ENCODE data around the gene RAB44.

Gene RAB44

DNA sequence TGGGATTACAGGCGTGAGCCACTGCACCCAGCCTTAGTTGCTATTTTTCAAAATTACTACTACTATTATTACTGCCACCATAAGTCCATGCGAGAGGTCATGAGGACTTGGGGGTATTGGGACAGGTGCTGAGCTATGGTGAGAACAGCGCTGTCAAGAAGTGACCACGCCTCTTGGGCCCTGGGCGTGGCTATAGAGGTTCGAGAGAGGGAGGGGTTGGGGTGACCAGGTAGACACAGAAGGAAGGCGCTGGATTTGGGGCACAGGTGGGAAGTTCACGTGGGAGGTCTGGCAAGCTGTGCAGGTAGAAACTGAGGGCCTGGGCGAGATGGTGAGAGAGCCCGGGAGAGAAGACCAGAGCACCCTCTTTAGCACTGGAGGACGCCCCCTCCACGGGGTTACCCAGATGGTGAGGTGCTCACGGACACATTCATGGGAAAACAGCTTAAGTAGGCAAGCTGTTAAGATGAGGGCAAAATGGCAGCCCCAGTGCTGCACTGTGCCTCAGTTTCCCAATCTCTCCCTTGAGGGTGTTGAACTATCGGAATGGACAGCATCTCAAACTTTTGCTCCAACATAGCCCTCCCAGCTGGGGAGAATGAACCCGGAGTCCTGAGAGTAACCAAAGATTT, 61.0 kb downstream of the RAB44 start:
- H3K36me3 ChIP-seq: no peaks in the 10 kb centered on the region
- DNase-seq: no peak
- no peaks in the 10 kb centered on the region for H3K9me3 ChIP-seq
- TF ChIP-seq CTCF (IDR thresholded peaks at IDR 0.05; ENCODE audit: low read depth, low read length): no peak
- no peak overlapping the region for H3K4me3 ChIP-seq (ENCODE audit: low read depth, low read length)
- H3K4me1 ChIP-seq: peaks cover 3% of the 10 kb centered on the region
- no peaks in the 10 kb centered on the region for H3K27me3 ChIP-seq

DNA sequence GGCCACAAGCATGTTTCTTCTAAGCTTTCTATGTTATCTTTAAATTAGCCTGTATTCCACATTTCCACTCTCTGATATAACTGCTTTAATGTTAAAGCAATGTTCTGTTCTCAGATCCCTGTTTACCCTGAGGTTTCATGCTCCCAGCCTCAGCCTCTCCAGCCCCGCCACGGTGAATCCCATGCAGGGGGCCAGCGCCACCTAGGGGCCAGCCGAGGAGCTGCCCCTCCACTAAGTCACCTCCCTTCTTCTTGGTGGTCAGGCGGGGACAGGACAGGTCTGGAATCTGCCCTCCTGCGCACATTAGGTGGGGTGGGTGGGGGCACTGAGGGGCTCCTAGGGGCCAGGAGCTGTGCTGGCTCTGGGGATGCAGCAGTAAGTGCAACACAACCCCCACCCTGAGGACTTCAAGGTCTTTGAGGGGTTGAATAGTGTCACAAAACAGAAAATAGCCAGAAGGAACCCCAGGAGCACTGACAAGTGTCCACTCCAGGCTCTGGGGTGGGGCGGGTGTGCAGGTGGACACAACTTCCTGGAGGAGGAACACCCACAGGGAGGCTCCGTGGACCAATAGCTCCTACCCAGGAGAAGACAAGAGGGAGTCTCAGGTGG, 61.6 kb downstream of the RAB44 start:
- H3K9me3 ChIP-seq: no peaks in the 10 kb centered on the region
- no peak overlapping the region for H3K4me3 ChIP-seq (ENCODE audit: low read depth, low read length)
- H3K27me3 ChIP-seq: no peaks in the 10 kb centered on the region
- DNase-seq: peak; percentile 85
- TF ChIP-seq CTCF (IDR thresholded peaks at IDR 0.05; ENCODE audit: low read depth, low read length): peak; percentile 95
- H3K4me1 ChIP-seq: no peaks in the 10 kb centered on the region; the same call in 1 of the 2 replicates
- H3K36me3 ChIP-seq: no peaks in the 10 kb centered on the region

GRCh38 chr6:36760685-36761435, 63.2 kb downstream of the RAB44 start:
- TF ChIP-seq CTCF (IDR thresholded peaks at IDR 0.05; ENCODE audit: low read depth, low read length): no peak
- Histone ChIP-seq H3K27me3 (no peaks in the 10 kb centered on the region), H3K9me3 (no peaks in the 10 kb centered on the region), H3K4me1 (peaks cover under 1% of the 10 kb centered on the region; the same call in 1 of the 2 replicates), H3K36me3 (no peaks in the 10 kb centered on the region), H3K4me3 (ENCODE audit: low read depth, low read length) (no peak overlapping the region)
- no peak for DNase-seq

- Histone ChIP-seq H3K36me3 (no peaks in the 10 kb centered on the region), H3K4me1 (peaks cover 3% of the 10 kb centered on the region; the same call in 1 of the 2 replicates), H3K27me3 (no peaks in the 10 kb centered on the region), H3K9me3 (no peaks in the 10 kb centered on the region), H3K4me3 (ENCODE audit: low read depth, low read length) (no peak overlapping the region)
- TF ChIP-seq CTCF (IDR thresholded peaks at IDR 0.05; ENCODE audit: low read depth, low read length): no peak
- no peak for DNase-seq
Measured at GRCh38 chr6:36762123-36762522, 64.5 kb downstream of the RAB44 start.

DNA sequence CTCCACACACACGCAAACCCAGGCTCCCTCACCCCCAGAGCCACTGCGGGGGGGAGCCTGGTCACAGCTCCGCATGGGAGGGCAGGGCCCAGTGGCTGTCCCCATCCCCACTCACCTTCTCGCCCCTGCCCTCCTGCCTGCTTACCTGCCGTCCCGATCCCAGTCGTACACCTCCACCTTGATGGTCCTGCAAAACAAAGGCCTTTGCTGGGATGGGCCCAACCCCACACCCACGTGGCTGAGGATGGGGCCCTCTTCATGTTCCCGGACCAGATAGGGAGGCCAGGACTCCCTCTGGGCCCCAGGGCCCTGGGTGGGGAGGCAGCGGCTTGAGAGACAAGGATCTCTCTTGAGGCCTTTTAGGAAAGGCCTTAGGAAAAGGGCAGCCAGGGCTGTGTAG, 67.6 kb downstream of the RAB44 start:
- DNase-seq: no peak
- H3K4me3 ChIP-seq (ENCODE audit: low read depth, low read length): no peak overlapping the region
- peaks cover 3% of the 10 kb centered on the region; the same call in 1 of the 2 replicates for H3K4me1 ChIP-seq
- no peaks in the 10 kb centered on the region for H3K27me3 ChIP-seq
- H3K9me3 ChIP-seq: no peaks in the 10 kb centered on the region
- no peaks in the 10 kb centered on the region for H3K36me3 ChIP-seq
- no peak for TF ChIP-seq CTCF (IDR thresholded peaks at IDR 0.05; ENCODE audit: low read depth, low read length)
